ENCODE measurements around the gene POU6F2. TPM values are rescaled to one million over a fixed set of nuclear protein-coding genes. Genes with fewer than 3 reads are reported as not detected.

POU6F2 gene
- total RNA-seq, 2 experiments from 2014 or later, result 0.12 TPM; not detected in 1

- CTCF ChIA-PET, result no interaction called here
- peaks cover 2% of the 10 kb centered on the region for H3K4me1 Mint-ChIP-seq
- H3K9me3 Mint-ChIP-seq, result no peaks in the 10 kb centered on the region
- no peak overlapping the region for H3K4me3 Mint-ChIP-seq
- H3K36me3 Mint-ChIP-seq (ENCODE audit: low read depth), result no peaks in the 10 kb centered on the region
- no peak for DNase-seq
- H3K27ac Mint-ChIP-seq, result no peak overlapping the region
- POLR2A ChIA-PET, result no interaction called here
- peaks cover 13% of the 10 kb centered on the region for H3K27me3 Mint-ChIP-seq
Measured at GRCh38 chr7:39516498-39516897, 538.8 kb downstream of the POU6F2 start.

DNA sequence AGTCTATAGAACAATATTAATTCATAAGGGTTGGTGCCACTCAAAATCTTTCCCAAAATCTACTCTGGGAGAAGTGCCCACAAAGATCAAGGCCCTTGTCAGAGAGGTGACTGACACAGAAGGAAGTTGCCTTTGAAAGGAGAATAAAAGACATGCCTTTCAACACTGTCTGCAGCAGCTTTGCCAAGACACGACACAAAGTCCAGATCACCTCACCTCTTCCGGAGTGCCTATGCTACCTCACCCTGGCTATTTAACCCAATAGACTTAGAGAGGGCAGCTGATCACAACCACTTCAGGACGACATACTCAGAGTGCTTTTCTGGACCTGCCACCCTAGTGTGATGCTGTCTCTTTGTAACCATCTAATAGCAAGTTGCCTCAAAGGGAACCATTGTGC, 539.5 kb downstream of the POU6F2 start:
- CTCF ChIA-PET, result no interaction called here
- H3K9me3 Mint-ChIP-seq, result no peaks in the 10 kb centered on the region
- H3K27me3 Mint-ChIP-seq, result peaks cover 13% of the 10 kb centered on the region
- DNase-seq, result no peak
- H3K4me3 Mint-ChIP-seq, result no peak overlapping the region
- no peak overlapping the region for H3K27ac Mint-ChIP-seq
- POLR2A ChIA-PET, result no interaction called here
- H3K4me1 Mint-ChIP-seq, result peaks cover 2% of the 10 kb centered on the region
- H3K36me3 Mint-ChIP-seq (ENCODE audit: low read depth), result no peaks in the 10 kb centered on the region

Other genes starting within 250 kb of the POU6F2 start
- 10 to 100 TPM; 50.1 to 50.8 TPM for gene VPS41, start 68.7 kb upstream of the POU6F2 start, total RNA-seq